NT2/D1 (cell line): ENCODE results near the gene UPK3BL2.
"Not testable (repeated sequence)": the region's sequence is repeated elsewhere in the genome, so short reads cannot be mapped to it uniquely, and the experiment has no call there.

Source experiments
- SUZ12 ChIP-seq: IDR thresholded peaks from 2 replicates; pipeline ENCODE4 v1.6.1; 2011; ENCODE audit not compliant: insufficient read length, insufficient read depth; ENCODE audit errors: extremely low read depth
- YY1 ChIP-seq: IDR thresholded peaks from 2 replicates; pipeline ENCODE4 v1.6.1; 2011; ENCODE audit not compliant: insufficient read length, insufficient read depth

- TF ChIP-seq YY1, SUZ12: not testable (repeated sequence)
Measured at GRCh38 chr7:102583495-102583894, 40.0 kb upstream of the UPK3BL2 start.
